ENCODE measurements around the gene TRMT61A.
A peak's percentile ranks its signal among the peaks of the same experiment; 100 is the strongest.
"Not testable (repeated sequence)": the region's sequence is repeated elsewhere in the genome, so short reads cannot be mapped to it uniquely, and the experiment has no call there.

Gene TRMT61A

DNA sequence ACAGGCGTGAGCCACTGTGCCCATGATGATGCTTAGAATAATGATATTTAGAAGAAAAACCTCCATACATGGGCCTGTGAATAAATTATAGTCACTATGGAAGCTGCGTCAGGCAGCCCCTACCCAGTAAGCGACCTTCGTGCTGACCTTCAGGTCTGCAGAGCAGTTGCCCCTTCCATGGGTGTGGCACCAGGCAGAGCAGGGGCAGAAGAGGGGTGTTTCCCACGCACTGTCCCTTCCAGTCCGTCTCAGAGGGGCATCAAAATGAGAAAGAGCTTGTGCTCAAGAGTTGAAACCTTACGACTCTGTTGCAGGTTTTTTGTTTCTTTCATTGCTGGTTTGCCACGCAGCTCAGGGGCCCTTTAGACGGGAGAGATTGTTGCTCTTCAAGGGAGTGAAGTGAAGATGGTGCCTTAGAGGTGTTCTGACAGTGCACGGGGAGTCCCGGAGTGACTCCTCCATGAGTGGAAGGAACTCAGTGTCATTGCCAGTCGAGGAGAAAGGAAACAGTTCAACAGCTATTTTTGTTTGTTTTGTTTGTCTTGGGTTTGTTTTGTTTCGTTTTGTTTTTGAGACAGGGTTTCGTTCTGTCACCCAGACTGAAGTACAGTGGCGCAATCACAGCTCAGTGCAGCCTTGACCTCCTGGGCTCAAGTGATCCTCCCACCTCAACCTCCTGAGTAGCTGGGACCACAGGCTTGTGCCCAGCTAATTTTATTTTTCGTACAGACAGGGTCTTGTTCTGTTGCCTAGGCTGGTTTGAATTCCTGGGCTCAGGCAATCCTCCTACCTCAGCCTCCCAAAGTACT lies 20.3 kb upstream of the TRMT61A start:
- DNase-seq (ENCODE audit: low read depth in 3 of 3): no peak

GRCh38 chr14:103509864-103510723 lies 18.9 kb upstream of the TRMT61A start:
- DNase-seq (ENCODE audit: low read depth in 3 of 3): no peak

DNA sequence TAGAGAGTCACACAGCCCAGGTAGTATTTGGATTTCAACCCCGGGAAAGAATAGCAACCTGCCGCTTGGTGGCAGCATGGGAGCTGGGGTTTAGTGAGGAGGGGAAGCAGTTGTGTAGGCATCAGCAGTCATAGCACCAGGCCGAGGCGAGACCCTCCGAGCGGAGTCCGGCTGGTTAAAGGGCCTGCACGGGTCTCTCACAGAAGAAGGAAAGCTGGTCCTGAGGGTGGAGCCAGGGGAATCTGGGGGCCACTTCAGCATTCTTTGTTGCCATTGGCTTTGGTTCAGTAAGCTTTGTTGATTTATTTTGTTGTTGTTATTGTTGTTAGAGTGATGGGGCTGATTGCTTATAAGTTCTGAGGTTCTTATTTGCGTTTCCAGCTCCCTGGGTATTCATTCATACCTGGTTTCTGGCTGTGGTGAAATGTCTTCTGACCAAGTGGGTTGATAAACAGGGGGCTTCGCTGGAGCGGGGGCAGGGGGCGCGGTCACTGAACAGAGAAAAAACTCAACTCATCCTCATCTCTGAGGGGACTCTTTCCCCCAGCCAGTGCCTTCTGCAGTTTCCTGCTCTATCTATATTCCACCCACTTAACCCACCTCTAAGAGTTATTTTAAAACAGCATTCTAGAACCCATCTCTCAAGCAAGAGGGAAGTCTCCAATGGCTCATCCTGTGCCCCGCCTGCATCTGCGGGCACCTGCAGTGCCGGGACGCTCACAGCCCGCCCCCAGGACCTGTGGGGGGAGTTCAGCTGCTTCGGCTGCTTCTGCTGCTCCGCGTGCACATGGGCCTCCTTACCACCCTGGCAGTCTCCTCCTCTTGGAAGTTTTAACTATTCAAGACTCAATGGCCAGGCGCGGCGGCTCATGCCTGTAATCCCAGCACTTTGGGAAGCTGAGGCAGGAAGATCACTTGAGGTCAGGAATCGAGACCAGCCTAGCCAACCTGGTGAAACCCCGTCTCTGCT lies 18.0 kb upstream of the TRMT61A start:
- no peak for DNase-seq (ENCODE audit: low read depth in 3 of 3)

DNA sequence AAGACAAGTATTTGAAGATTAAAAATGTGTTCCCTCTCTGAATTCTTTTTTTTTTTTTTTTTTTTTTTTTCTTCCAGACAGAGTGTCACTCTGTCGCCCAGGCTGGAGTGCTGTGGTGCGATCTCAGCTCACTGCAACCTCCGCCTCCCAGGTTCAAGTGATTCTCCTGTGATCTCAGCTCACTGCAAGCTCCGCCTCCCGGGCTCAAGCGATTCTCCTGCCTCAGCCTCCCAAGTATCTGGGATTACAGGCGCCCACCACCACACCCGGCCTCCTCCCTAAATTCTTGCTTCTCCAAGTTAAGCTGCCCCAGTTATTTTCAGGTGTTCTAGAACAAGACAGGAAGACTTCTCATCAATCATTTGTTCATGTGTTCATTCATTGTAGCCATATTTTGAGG lies 16.8 kb upstream of the TRMT61A start:
- not testable (repeated sequence) for DNase-seq (ENCODE audit: low read depth in 3 of 3)

GRCh38 chr14:103512701-103513611 lies 16.0 kb upstream of the TRMT61A start:
- DNase-seq (ENCODE audit: low read depth in 3 of 3): no peak

- DNase-seq (ENCODE audit: low read depth in 3 of 3): no peak
Measured at GRCh38 chr14:103514596-103515421, 14.2 kb upstream of the TRMT61A start.

GRCh38 chr14:103516426-103517173 lies 12.4 kb upstream of the TRMT61A start:
- DNase-seq (ENCODE audit: low read depth in 3 of 3): no peak

DNA sequence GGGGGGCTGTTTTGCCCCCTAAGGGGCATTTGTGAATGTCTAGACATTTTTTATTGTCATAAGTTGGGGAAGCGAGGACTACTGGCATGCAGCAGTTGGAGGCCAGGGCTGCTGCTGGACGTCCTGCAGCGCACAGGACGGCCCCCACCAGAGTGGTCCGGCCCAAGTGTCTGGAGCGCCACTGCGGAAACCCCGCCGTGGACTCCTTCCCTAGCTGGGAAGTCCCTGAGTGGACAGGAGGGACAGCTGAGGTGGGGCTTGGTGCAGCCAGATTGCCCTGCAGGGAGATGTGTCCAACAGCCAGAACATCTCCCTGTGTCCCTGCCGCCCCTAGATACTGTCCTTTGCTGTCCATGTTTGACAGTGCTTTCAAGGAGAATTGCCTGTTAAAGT lies 11.8 kb upstream of the TRMT61A start:
- no peak for DNase-seq (ENCODE audit: low read depth in 3 of 3)

- DNase-seq (ENCODE audit: low read depth in 3 of 3): no peak
Measured at GRCh38 chr14:103517721-103518421, 11.1 kb upstream of the TRMT61A start.

GRCh38 chr14:103518422-103519042 lies 10.5 kb upstream of the TRMT61A start:
- peak; percentile 19 to 59 (median 39) for DNase-seq (ENCODE audit: low read depth in 3 of 3)

DNA sequence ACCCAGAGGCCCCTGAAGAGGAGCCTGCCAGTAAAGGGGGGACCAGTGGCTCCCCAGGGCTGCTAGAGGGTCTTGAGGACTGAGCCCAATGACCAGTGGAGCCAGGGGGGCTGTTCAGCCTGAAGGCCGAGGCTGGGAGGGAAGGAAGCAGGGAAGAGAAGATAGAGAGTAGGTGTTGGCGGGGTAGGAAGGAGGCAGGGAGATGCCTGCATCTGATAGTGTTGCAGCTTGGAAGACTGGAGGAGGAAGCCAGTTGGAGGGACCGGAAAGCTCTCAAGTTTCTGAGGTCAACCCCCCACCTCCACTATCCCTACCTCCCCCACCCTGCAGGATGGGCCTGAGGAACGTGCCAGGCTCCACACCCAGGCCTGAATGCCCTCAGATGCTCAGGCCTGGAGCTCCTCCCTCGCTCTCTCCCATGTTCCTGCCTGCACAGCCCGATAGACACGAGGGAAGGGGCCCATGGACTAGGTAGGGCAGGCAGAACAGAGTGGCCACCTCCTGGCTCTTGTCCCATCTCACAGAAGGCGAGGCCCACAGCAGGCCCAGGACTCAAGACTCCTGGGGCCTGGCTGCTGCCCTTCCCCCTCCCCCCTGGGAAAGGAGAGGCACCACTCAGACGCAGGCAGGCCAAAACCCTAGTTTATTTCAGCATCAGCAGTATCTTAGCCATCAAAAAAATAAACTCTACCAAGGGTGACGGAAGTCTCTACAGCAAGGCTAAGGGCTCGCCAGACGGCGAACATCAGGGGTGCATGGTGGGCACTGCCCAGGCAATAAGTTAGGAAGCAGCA lies 9.8 kb upstream of the TRMT61A start:
- DNase-seq (ENCODE audit: low read depth in 3 of 3): no peak

DNA sequence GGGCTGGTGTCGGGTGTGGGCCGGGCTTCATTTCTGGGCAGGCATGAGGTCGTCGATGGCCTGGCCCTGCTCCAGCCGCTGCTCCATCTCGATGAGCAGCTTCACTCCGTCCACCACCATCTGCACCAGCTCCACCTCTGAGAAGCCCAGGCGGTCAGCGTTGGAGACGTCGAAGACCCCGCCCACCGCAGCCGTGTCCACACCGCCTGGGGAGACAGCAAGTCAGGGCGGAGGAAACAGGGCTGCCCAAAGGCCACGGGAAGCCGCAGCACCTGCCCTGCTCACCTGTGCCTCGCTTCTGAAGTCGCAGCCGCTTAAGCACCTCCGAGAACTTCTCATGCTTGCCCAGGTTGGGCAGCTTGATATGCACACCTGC lies 9.2 kb upstream of the TRMT61A start:
- no peak for DNase-seq (ENCODE audit: low read depth in 3 of 3)

GRCh38 chr14:103520269-103520656 lies 8.7 kb upstream of the TRMT61A start:
- no peak for DNase-seq (ENCODE audit: low read depth in 3 of 3)

GRCh38 chr14:103520657-103521437 lies 8.1 kb upstream of the TRMT61A start:
- DNase-seq (ENCODE audit: low read depth in 3 of 3): peak in 2 of 3 donors; percentile 16 to 43

- no peak for DNase-seq (ENCODE audit: low read depth in 3 of 3)
Measured at GRCh38 chr14:103521438-103521950, 7.5 kb upstream of the TRMT61A start.

DNA sequence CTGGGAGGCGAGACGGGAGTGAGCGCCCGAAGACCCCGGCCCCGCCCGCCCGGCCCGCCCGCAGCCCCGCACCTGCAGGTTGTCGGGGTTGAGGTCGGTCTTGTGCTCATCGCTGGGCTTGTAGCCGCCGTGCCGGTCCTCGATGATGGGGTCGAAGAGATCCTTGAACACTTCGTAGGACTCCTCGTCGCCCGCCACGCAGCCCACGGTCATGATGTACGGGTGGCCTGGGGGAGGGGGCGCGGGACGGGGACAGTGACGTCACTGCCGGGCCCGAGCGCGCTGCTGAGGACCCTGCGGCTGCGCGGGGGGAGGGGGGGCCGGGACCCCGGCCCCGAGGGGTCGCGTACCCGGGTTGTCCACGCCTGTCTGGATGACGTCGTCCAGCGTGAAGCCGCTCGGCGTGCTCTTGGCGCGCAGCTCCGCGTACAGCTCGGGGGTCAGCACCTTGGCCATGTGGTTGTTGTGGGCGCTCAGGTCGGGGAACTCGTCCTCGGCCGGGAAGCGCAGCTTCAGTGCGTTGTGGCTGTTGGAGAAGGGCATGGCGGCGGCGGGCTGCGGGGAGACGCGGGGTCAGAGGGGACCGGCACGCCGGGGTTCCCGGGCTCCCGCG lies 6.9 kb upstream of the TRMT61A start:
- DNase-seq (ENCODE audit: low read depth in 3 of 3): no peak
